HCT116 (cell line): ENCODE data around the gene SUPT5H. TPM values are rescaled to one million over a fixed set of nuclear protein-coding genes. Genes with fewer than 3 reads are reported as not detected.

ENCODE experiments used
- ATAC-seq: fragments of 200-7000 bp; cut with Tn5 transposase; 2 replicates; pipeline ENCODE4 v1.9.1; 2020; ENCODE audit warnings: mild to moderate bottlenecking, moderate library complexity
- BruUV-seq: library from RNA; stranded (reverse); fragments of 400-500 nt; replicated peaks from 2 replicates; lab custom pipeline; 2021; lab: Mats Ljungman, UMichigan
- CTCF ChIA-PET: fragments of 300-600 bp; sonication (Branson Sonifier 250); formaldehyde crosslinking; loops from one replicate; lab custom pipeline; 2021; ENCODE audit warnings: antibody characterized with exemption; lab: Charles Lee
- POLR2A ChIA-PET: fragments of 300-600, 350-600 bp; sonication (Branson Sonifier 250); formaldehyde crosslinking; loops from one replicate; lab custom pipeline; 2021; ENCODE audit warnings: antibody characterized with exemption; lab: Charles Lee
- RAD21 ChIA-PET, 2 experiments: fragments of 300-600 bp; sonication (Branson Sonifier 250); formaldehyde crosslinking; loops; one replicate each; lab custom pipeline; 2023; ENCODE audit warnings: low total read pairs in 2 of 2; ENCODE audit not compliant: uncharacterized antibody in 2 of 2, unreplicated experiment in 2 of 2, low non-redundant PET in 1 of 2; lab: Charles Lee
- DNase-seq: peaks from one replicate; pipeline ENCODE4 v3.0.0-alpha.2; 2010; ENCODE audit warnings: low read depth, low spot score
- H2AFZ ChIP-seq: fragments of 200-600 bp; shearing (Covaris generic), sonication (generic); 2 replicates; pipeline ENCODE4 v1.6.1; 2017; ENCODE audit warnings: low read depth, mixed run types, mixed read lengths, antibody characterized with exemption, low read length; ENCODE audit not compliant: poor library complexity, severe bottlenecking
- H3K27ac ChIP-seq: 2 replicates; pipeline ENCODE4 v1.5.1; 2012; ENCODE audit warnings: low read depth, low read length
- H3K27me3 ChIP-seq: fragments of 200-600 bp; sonication (generic); 2 replicates; pipeline ENCODE4 v1.6.1; 2016; ENCODE audit warnings: mixed run types, low read length, mixed read lengths; ENCODE audit not compliant: insufficient read depth
- H3K36me3 ChIP-seq, 2 experiments: fragments of 200-500 bp in 1 of 2; fragments of 200-600 bp in 1 of 2; sonication (Bioruptor generic) in 1 of 2; sonication (generic) in 1 of 2; 2 replicates each; pipeline versions ENCODE4 v1.5.1 to v1.6.1; 2014 to 2016; ENCODE audit warnings: low read length in 2 of 2, inconsistent platforms in 1 of 2, mixed read lengths in 1 of 2, mixed run types in 1 of 2; ENCODE audit not compliant: insufficient read depth in 2 of 2, control insufficient read depth in 1 of 2
- H3K4me1 ChIP-seq, 2 experiments: fragments of 200-600 bp in 1 of 2; sonication (generic) in 1 of 2; 2 replicates each; pipeline versions ENCODE4 v1.5.1 to v1.6.1; 2012 to 2017; ENCODE audit warnings: low read length in 2 of 2, inconsistent platforms in 1 of 2, mild to moderate bottlenecking in 1 of 2, mixed read lengths in 1 of 2, mixed run types in 1 of 2, moderate library complexity in 1 of 2; ENCODE audit not compliant: insufficient read depth in 2 of 2, control insufficient read depth in 1 of 2
- H3K4me2 ChIP-seq: fragments of 200-600 bp; sonication (generic); 2 replicates; pipeline ENCODE4 v1.6.1; 2017; ENCODE audit warnings: mixed run types, low read length, mixed read lengths
- H3K4me3 ChIP-seq, 2 experiments: fragments of 200-600 bp in 1 of 2; sonication (generic) in 1 of 2; replicated peaks in 1 of 2; 2 replicates each; pipeline ENCODE4 v1.5.1; 2011 to 2016; ENCODE audit warnings: low read length in 2 of 2, control low read depth in 1 of 2, low read depth in 1 of 2, mild to moderate bottlenecking in 1 of 2, mixed read lengths in 1 of 2, mixed run types in 1 of 2
- H3K79me2 ChIP-seq: fragments of 200-600 bp; sonication (generic); 2 replicates; pipeline ENCODE4 v1.6.1; 2017; ENCODE audit warnings: mild to moderate bottlenecking, mixed run types, low read length, moderate library complexity, mixed read lengths; ENCODE audit not compliant: insufficient read depth
- H3K9ac ChIP-seq: fragments of 200-600 bp; sonication (generic); 2 replicates; pipeline ENCODE4 v1.6.1; 2016; ENCODE audit warnings: low read length, mixed read lengths
- H3K9me2 ChIP-seq: fragments of 200-600 bp; sonication (generic), shearing (Covaris generic); 2 replicates; pipeline ENCODE4 v1.6.1; 2017; ENCODE audit warnings: mixed run types, mild to moderate bottlenecking, moderate library complexity; ENCODE audit not compliant: insufficient read depth
- H3K9me3 ChIP-seq, 2 experiments: fragments of 200-500 bp in 1 of 2; fragments of 200-600 bp in 1 of 2; sonication (Bioruptor generic) in 1 of 2; sonication (generic) in 1 of 2; 2 replicates each; pipeline ENCODE4 v1.6.1; 2014 to 2017; ENCODE audit warnings: low read length in 2 of 2, mixed read lengths in 2 of 2, inconsistent platforms in 1 of 2, low read depth in 1 of 2, mild to moderate bottlenecking in 1 of 2, mixed run types in 1 of 2, moderate library complexity in 1 of 2; ENCODE audit not compliant: control insufficient read depth in 1 of 2, insufficient read depth in 1 of 2
- H4K20me1 ChIP-seq: fragments of 200-600 bp; sonication (generic), shearing (Covaris generic); 2 replicates; pipeline ENCODE4 v1.6.1; 2017; ENCODE audit warnings: mixed run types, mild to moderate bottlenecking, moderate library complexity; ENCODE audit not compliant: insufficient read depth
- CBX3 ChIP-seq: IDR thresholded peaks from 2 replicates; pipeline ENCODE4 v1.6.1; 2012; ENCODE audit warnings: low read depth
- FOSL1 ChIP-seq: IDR thresholded peaks from 2 replicates; pipeline ENCODE4 v1.6.1; 2012; ENCODE audit warnings: low read depth
- MAX ChIP-seq: IDR thresholded peaks from 2 replicates; pipeline ENCODE4 v1.6.1; 2012
- POLR2A ChIP-seq: IDR thresholded peaks from 2 replicates; pipeline ENCODE4 v1.7.0; 2011; ENCODE audit warnings: borderline replicate concordance; ENCODE audit not compliant: insufficient read depth, insufficient read length; ENCODE audit errors: extremely low read depth
- RAD21 ChIP-seq: IDR thresholded peaks from 2 replicates; pipeline ENCODE4 v1.6.1; 2012; ENCODE audit warnings: low read depth, mild to moderate bottlenecking
- TCF7L2 ChIP-seq: IDR thresholded peaks from 2 replicates; pipeline ENCODE4 v1.7.0; 2011; ENCODE audit warnings: borderline replicate concordance, inconsistent platforms; ENCODE audit not compliant: insufficient read depth, insufficient read length; ENCODE audit errors: extremely low read depth
- intact Hi-C: fragments of 100-400 bp; cut with micrococcal nuclease; formaldehyde crosslinking; loops from 2 replicates; pipeline ENCODE4 v1.10.0; 2022
- total RNA-seq: library from RNA; stranded (reverse); gene quantifications from one replicate; pipeline ENCODE4 v1.2.1, GENCODE V29; 2021; ENCODE audit not compliant: unreplicated experiment

The SUPT5H gene
- total RNA-seq, 1 experiment from 2014 or later = 120 TPM

GRCh38 chr19:39435499-39436349, 9.7 kb upstream of the SUPT5H start, which contains the start of gene RPS16 (continued):
- TF ChIP-seq RAD21 (no peak), MAX (peak; percentile 92), CBX3 (no peak), TCF7L2 (no peak)
- TF ChIP-seq, all 23 proteins: peak for 10

GRCh38 chr19:39436350-39436716, 9.0 kb upstream of the SUPT5H start:
- Histone ChIP-seq H3K9me3 (no peaks in the 10 kb centered on the region), H3K27ac (peak overlapping the region; percentile 84), H3K79me2 (peaks cover 36% of the 10 kb centered on the region), H3K4me2 (peak overlapping the region; percentile 92), H3K9ac (peak overlapping the region; percentile 100), H3K4me3 (peak overlapping the region; percentile 98 to 99), H3K27me3 (no peaks in the 10 kb centered on the region), H3K4me1 (peaks cover 28 to 66% of the 10 kb centered on the region in 2 experiments), H3K9me2 (no peaks in the 10 kb centered on the region)
- no peak for DNase-seq
- no peak for ATAC-seq
- ChIA-PET RAD21 (no interaction called here), POLR2A (interaction anchor here (0.6 to 2.6 kb wide), 33 partner anchors 8 to 535 kb away, joined by 3 to 35 read pairs (median 5); partner anchors contain the start of genes EID2, EID2B, MED29 and PAF1)
- BruUV-seq = TSS peak; percentile 99
- TF ChIP-seq FOSL1 (0 out of 2 replicates have a peak, but pooled peaks have one; percentile 8), POLR2A (no peak)
- TF ChIP-seq, all 23 proteins: peak for 1
- CTCF ChIA-PET = interaction anchor here (0.7 kb wide), 2 partner anchors 45 to 67 kb away, joined by 3 read pairs; partner anchors contain the start of genes MED29 and PAF1
- no peak overlapping the region for H2AFZ ChIP-seq
- H4K20me1 ChIP-seq = peaks cover 13% of the 10 kb centered on the region; the same call in 1 of the 2 replicates
- H3K36me3 ChIP-seq = peaks cover 26 to 34% of the 10 kb centered on the region in 2 experiments; a peak in 3 of 4 replicates
- intact Hi-C loops = no loop called here
